ENCODE measurements around the gene MEX3C.

DNA sequence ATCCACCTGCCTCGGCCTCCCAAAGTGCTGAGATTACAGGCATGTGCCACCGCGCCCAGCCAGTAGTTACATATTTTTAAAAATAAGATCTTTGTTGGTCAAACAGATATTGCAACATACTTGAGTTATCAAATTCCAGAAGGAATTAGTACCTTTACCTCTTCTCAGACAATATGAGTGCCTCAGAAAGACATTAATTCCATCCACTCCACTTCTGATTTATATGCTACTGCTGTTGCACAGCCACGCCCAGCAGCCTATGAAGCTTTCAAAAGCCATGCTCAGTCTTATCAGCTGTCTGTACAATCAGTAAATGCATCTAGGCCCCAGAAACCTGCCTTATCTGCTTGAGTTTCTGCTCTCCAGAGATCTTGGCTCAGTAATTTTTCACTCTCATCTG lies 47.8 kb downstream of the MEX3C start:
- TF ChIP-seq, protein P1, sequence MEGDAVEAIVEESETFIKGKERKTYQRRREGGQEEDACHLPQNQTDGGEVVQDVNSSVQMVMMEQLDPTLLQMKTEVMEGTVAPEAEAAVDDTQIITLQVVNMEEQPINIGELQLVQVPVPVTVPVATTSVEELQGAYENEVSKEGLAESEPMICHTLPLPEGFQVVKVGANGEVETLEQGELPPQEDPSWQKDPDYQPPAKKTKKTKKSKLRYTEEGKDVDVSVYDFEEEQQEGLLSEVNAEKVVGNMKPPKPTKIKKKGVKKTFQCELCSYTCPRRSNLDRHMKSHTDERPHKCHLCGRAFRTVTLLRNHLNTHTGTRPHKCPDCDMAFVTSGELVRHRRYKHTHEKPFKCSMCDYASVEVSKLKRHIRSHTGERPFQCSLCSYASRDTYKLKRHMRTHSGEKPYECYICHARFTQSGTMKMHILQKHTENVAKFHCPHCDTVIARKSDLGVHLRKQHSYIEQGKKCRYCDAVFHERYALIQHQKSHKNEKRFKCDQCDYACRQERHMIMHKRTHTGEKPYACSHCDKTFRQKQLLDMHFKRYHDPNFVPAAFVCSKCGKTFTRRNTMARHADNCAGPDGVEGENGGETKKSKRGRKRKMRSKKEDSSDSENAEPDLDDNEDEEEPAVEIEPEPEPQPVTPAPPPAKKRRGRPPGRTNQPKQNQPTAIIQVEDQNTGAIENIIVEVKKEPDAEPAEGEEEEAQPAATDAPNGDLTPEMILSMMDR (IDR thresholded peaks at IDR 0.05) = no peak
- TF ChIP-seq POLR2A (IDR thresholded peaks at IDR 0.05) = no peak
